ENCODE measurements around the gene C16orf96.

GRCh38 chr16:4535627-4536108 is 20.5 kb upstream of the C16orf96 start:
- TF ChIP-seq CTCF (tag by site-specific recombination; IDR thresholded peaks at IDR 0.05) (no peak), ELK4 (IDR thresholded peaks at IDR 0.05; ENCODE audit: borderline replicate concordance, low read depth, low read length) (no peak), ATF2 (tag by site-specific recombination; IDR thresholded peaks at IDR 0.05; ENCODE audit: low read depth) (no peak)

Data from HEK293 (cell line).